Fibroblast of villous mesenchyme (primary cell): ENCODE measurements around the gene CCDC77. TPM values are rescaled to one million over a fixed set of nuclear protein-coding genes. Genes with fewer than 3 reads are reported as not detected.
"Not testable (repeated sequence)": the region's sequence is repeated elsewhere in the genome, so short reads cannot be mapped to it uniquely, and the experiment has no call there.

ENCODE experiments used
- DNase-seq: peaks from one replicate; pipeline ENCODE4 v3.0.0-alpha.2; 2010; ENCODE audit warnings: low read depth
- H3K4me3 ChIP-seq: 2 replicates; pipeline ENCODE4 v1.5.1; 2011; ENCODE audit warnings: low read depth, mild to moderate bottlenecking, low read length
- total RNA-seq: library from RNA; depleted of rRNA; stranded (reverse); fragments of >200 nt; gene quantifications from 2 replicates; pipeline ENCODE4 v1.2.3, GENCODE V29; 2012
- TF ChIP-seq, protein P1 (sequence below): IDR thresholded peaks from 2 replicates; pipeline ENCODE4 v1.5.1; 2012; ENCODE audit warnings: low read depth, mild to moderate bottlenecking, low read length; ENCODE audit not compliant: insufficient read depth

The CCDC77 gene
- total RNA-seq, result 9.1 and 9.7 TPM in 2 replicates

DNA sequence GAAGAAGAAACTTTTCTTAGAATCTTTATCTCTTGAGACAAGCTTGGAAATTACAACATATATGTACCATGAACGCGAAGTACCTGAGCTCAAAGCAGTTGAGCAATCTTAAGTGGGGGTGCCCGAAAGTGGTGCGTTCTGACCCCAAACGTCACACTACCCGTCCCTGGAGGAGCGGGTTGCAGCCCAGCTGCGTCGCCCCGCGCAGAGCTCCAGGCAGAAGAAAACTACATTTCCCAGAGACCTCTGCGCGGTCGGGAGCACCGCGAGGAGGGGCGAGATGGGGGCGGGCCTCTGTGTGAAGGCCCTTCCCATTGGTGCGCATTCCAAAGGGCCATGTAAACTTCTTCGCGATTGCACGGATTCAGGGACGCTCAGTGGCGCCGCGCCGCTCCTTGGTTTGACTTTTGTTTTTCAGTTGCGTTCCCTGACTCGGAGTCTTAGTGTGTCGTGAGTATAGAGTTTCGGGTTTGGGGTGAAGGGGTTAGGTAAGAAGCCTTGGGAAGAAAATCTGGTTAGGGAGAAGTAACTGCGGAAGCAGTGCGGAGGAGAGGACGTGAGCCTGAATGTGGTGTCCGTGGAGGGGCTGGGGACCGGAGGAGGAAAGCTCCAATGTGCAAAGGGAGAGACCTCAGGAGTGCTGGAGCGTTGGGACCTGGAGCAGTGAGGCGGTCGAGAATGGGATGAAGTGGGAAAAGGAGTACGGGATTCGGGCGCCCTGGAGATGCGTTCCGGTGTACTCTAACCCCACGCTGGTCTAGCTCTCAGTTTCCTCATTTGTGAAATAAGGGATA lies at the start of gene CCDC77:
Gene CCDC77 (plus strand): TSS at position 410 of the 794 bp plus-strand sequence. CDS start 7,740 bp downstream, outside the sequence.
- DNase-seq, result peak; percentile 93
- TF ChIP-seq, protein P1, sequence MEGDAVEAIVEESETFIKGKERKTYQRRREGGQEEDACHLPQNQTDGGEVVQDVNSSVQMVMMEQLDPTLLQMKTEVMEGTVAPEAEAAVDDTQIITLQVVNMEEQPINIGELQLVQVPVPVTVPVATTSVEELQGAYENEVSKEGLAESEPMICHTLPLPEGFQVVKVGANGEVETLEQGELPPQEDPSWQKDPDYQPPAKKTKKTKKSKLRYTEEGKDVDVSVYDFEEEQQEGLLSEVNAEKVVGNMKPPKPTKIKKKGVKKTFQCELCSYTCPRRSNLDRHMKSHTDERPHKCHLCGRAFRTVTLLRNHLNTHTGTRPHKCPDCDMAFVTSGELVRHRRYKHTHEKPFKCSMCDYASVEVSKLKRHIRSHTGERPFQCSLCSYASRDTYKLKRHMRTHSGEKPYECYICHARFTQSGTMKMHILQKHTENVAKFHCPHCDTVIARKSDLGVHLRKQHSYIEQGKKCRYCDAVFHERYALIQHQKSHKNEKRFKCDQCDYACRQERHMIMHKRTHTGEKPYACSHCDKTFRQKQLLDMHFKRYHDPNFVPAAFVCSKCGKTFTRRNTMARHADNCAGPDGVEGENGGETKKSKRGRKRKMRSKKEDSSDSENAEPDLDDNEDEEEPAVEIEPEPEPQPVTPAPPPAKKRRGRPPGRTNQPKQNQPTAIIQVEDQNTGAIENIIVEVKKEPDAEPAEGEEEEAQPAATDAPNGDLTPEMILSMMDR, result peak; percentile 33
- H3K4me3 ChIP-seq, result peak within 1 kb of the TSS; percentile 98

DNA sequence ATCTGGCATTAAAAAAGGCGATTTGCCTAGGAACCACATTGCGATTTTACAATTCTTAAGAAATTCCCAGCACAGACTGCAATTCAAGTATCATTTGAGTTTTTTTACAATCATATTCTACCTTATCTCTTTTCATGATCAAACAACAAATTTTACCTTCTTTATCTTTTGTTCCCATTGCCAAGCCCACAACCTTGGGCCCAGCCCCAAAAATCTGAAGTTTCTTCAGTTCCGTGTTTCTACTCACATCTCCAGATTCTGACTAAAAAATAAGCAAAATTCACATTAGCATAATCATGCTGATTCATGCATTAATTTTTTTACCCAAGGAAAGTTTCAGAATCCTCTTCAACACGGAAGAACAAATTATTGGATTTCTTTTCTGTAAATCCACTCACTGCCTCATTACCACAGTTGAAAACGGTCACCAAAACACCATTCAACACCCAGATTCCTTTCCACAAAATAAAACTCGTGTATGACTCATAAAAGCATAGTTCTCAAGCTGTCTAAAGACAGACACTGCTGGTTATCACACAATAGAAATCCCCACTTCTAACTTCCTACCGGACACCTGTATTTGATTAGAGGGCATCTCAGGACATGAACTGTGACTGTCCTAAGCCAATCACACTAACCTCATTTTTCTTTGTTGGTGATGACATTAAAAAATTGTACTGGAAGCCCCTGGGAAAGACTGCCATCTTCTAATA lies 45.0 kb upstream of the CCDC77 start:
- no peak overlapping the region for H3K4me3 ChIP-seq
- peak; percentile 39 for DNase-seq
- TF ChIP-seq, protein P1, result no peak

DNA sequence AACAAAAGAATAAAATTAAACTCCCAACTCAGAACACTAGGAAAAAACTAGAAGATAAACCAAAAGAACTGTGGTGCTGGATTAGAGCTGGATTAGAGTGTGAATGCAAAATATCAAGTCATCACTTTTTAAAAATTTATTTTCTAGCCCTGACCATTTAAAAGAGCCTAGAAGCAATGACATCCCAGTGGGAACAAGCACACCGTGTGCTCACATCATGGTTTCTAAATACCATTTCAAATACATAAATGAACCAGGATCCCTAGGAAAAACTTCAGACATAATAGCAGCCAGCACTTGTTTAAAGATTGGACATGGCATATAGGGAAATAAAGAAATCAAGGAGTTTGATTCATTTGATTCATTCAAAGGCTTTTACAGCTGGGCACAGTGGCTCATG lies 42.4 kb upstream of the CCDC77 start:
- no peak overlapping the region for H3K4me3 ChIP-seq
- no peak for DNase-seq
- TF ChIP-seq, protein P1, result no peak

DNA sequence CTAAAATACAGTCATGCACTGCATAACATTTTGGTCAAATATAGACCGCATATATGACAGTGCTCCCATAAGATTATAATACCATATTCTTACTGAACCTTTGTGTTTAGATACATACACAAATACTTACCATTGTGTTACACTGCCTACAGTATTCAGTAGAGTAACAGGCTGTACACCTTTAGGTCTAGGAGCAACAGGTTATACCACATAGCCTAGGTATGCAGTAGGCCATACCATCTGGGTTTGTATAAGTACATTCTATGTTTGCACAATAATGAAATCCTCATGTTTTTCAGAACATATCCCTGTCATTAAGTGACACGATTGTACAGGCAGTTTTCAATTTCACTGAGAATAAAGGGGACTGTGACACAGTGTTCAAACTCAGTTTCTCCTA lies 34.6 kb upstream of the CCDC77 start:
- DNase-seq, result no peak
- TF ChIP-seq, protein P1, result no peak
- no peak overlapping the region for H3K4me3 ChIP-seq

DNA sequence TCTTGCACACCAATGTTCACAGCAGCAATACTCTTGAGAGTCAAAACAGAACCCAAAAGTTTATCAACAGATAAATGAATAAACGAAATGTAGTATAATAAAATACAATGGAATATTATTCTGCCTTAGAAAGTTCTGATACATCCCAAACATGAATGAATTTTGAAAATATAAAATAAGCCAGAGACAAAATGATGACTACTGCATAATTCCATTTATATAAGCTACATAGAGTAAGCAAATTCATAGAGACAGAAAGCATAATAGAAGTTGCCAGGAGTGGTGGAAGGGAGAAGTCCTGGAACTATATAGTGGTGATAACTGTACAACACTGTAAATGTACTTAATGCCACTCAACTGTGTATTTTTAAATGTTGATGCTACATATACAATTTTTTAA lies 33.5 kb upstream of the CCDC77 start:
- TF ChIP-seq, protein P1, result no peak
- DNase-seq, result no peak

DNA sequence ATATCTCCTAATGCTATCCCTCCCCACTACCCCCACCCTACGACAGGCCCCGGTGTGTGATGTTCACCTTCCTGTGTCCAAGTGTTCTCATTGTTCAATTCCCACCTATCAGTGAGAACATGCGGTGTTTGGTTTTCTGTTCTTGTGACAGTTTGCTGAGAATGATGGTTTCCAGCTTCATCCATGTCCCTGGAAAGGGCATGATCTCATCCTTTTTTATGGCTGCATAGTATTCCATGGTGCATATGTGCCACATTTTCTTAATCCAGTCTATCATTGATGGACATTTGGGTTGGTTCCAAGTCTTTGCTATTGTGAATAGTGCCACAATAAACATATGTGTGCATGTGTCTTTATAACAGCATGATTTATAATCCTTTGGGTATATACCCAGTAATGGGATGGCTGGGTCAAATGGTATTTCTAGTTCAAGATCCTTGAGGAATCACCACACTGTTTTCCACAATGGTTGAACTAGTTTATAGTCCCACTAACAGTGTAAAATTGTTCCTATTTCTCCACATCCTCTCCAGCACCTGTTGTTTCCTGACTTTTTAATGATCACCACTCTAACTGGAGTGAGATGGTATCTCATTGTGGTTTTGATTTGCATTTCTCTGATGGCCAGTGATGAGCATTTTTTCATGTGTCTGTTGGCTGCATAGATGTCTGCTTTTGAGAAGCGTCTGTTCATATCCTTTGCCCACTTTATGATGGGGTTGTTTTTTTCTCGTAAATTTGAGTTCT lies 30.5 kb upstream of the CCDC77 start:
- not testable (repeated sequence) for H3K4me3 ChIP-seq, DNase-seq

More for the DNA sequence above, 33.5 kb upstream of the CCDC77 start:
- H3K4me3 ChIP-seq, result no peak overlapping the region

DNA sequence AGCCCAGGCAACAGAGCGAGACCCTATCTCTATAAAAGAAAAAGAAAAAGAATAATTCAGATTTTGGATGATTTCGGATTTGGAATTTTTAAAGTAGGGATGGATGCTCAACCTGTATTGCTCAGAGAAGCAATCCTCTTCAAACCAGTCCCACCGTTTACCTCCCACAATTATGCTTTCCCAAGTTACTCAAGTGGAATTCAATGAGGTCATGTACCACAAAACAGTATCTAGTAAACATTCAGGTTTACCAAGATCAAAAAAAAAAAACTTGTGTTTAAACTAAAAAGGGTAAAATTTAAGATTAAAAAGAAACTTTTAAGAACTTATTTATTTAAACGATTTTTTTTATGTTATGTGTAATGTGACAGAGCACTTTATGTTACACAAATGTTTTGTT lies 14.8 kb upstream of the CCDC77 start:
- H3K4me3 ChIP-seq, result peak overlapping the region; percentile 88
- DNase-seq, result peak; percentile 52
- TF ChIP-seq, protein P1, result no peak
